ENCODE results near the gene NPFFR1. TPM values are rescaled to one million over a fixed set of nuclear protein-coding genes. Genes with fewer than 3 reads are reported as not detected.
A peak's percentile ranks its signal among the peaks of the same experiment; 100 is the strongest.

The NPFFR1 gene
- total and polyA plus RNA-seq, 4 donors, result 0.50 to 1.8 (median 1.6) TPM

- Histone ChIP-seq H3K36me3 (ENCODE audit: control insufficient read depth, insufficient read depth, low read length) (peaks cover 29% of the 10 kb centered on the region), H3K9me3 (ENCODE audit: control insufficient read depth, insufficient read depth, low read length) (no peaks in the 10 kb centered on the region), H3K27me3 (ENCODE audit: control insufficient read depth, insufficient read depth, low read length) (no peaks in the 10 kb centered on the region), H3K27ac (ENCODE audit: low read depth, low read length) (no peak overlapping the region), H3K4me1 (ENCODE audit: control insufficient read depth, insufficient read depth, low read length) (no peaks in the 10 kb centered on the region), H3K4me3 (ENCODE audit: low read depth, low read length) (no peak overlapping the region)
- WGBS (ENCODE audit: insufficient coverage), result no CpG with 5 or more reads among the region's 2 CpGs
- no peak for DNase-seq (ENCODE audit: low read depth in 4 of 6, low spot score in 6 of 6)
Observed at GRCh38 chr10:70303730-70304129, 19.9 kb upstream of the NPFFR1 start.

GRCh38 chr10:70302292-70302691, 18.5 kb upstream of the NPFFR1 start:
- H3K4me3 ChIP-seq (ENCODE audit: low read depth, low read length), result no peak overlapping the region
- no peaks in the 10 kb centered on the region for H3K27me3 ChIP-seq (ENCODE audit: control insufficient read depth, insufficient read depth, low read length)
- no peaks in the 10 kb centered on the region for H3K9me3 ChIP-seq (ENCODE audit: control insufficient read depth, insufficient read depth, low read length)
- DNase-seq (ENCODE audit: low read depth in 4 of 6, low spot score in 6 of 6), result no peak
- no peak overlapping the region for H3K27ac ChIP-seq (ENCODE audit: low read depth, low read length)
- H3K36me3 ChIP-seq (ENCODE audit: control insufficient read depth, insufficient read depth, low read length), result peaks cover 26% of the 10 kb centered on the region
- H3K4me1 ChIP-seq (ENCODE audit: control insufficient read depth, insufficient read depth, low read length), result no peaks in the 10 kb centered on the region
- WGBS (ENCODE audit: insufficient coverage), result 93% methylated on average over 3 of the region's 3 CpGs

GRCh38 chr10:70300908-70301597, 17.2 kb upstream of the NPFFR1 start:
- 94% methylated on average over 15 of the region's 19 CpGs for WGBS (ENCODE audit: insufficient coverage)

GRCh38 chr10:70300461-70300860, 16.7 kb upstream of the NPFFR1 start:
- H3K27me3 ChIP-seq (ENCODE audit: control insufficient read depth, insufficient read depth, low read length), result no peaks in the 10 kb centered on the region
- no peaks in the 10 kb centered on the region for H3K9me3 ChIP-seq (ENCODE audit: control insufficient read depth, insufficient read depth, low read length)
- peaks cover 26% of the 10 kb centered on the region for H3K36me3 ChIP-seq (ENCODE audit: control insufficient read depth, insufficient read depth, low read length)
- H3K4me3 ChIP-seq (ENCODE audit: low read depth, low read length), result no peak overlapping the region
- no peaks in the 10 kb centered on the region for H3K4me1 ChIP-seq (ENCODE audit: control insufficient read depth, insufficient read depth, low read length)
- no peak overlapping the region for H3K27ac ChIP-seq (ENCODE audit: low read depth, low read length)
- no peak for DNase-seq (ENCODE audit: low read depth in 4 of 6, low spot score in 6 of 6)
- 98% methylated on average over 6 of the region's 6 CpGs for WGBS (ENCODE audit: insufficient coverage)

More at GRCh38 chr10:70300908-70301597, 17.2 kb upstream of the NPFFR1 start:
- H3K4me1 ChIP-seq (ENCODE audit: control insufficient read depth, insufficient read depth, low read length), result no peaks in the 10 kb centered on the region
- no peak for DNase-seq (ENCODE audit: low read depth in 4 of 6, low spot score in 6 of 6)
- no peak overlapping the region for H3K27ac ChIP-seq (ENCODE audit: low read depth, low read length)
- H3K4me3 ChIP-seq (ENCODE audit: low read depth, low read length), result no peak overlapping the region
- no peaks in the 10 kb centered on the region for H3K9me3 ChIP-seq (ENCODE audit: control insufficient read depth, insufficient read depth, low read length)
- H3K27me3 ChIP-seq (ENCODE audit: control insufficient read depth, insufficient read depth, low read length), result no peaks in the 10 kb centered on the region
- H3K36me3 ChIP-seq (ENCODE audit: control insufficient read depth, insufficient read depth, low read length), result peaks cover 26% of the 10 kb centered on the region

GRCh38 chr10:70299876-70300275, 16.1 kb upstream of the NPFFR1 start:
- Histone ChIP-seq H3K27ac (ENCODE audit: low read depth, low read length) (no peak overlapping the region), H3K9me3 (ENCODE audit: control insufficient read depth, insufficient read depth, low read length) (no peaks in the 10 kb centered on the region), H3K4me1 (ENCODE audit: control insufficient read depth, insufficient read depth, low read length) (no peaks in the 10 kb centered on the region), H3K27me3 (ENCODE audit: control insufficient read depth, insufficient read depth, low read length) (no peaks in the 10 kb centered on the region), H3K36me3 (ENCODE audit: control insufficient read depth, insufficient read depth, low read length) (peaks cover 26% of the 10 kb centered on the region), H3K4me3 (ENCODE audit: low read depth, low read length) (no peak overlapping the region)
- 94% methylated on average over 7 of the region's 7 CpGs for WGBS (ENCODE audit: insufficient coverage)
- no peak for DNase-seq (ENCODE audit: low read depth in 4 of 6, low spot score in 6 of 6)

- Histone ChIP-seq H3K4me1 (ENCODE audit: control insufficient read depth, insufficient read depth, low read length) (no peaks in the 10 kb centered on the region), H3K36me3 (ENCODE audit: control insufficient read depth, insufficient read depth, low read length) (peaks cover 26% of the 10 kb centered on the region), H3K27ac (ENCODE audit: low read depth, low read length) (no peak overlapping the region), H3K4me3 (ENCODE audit: low read depth, low read length) (no peak overlapping the region), H3K9me3 (ENCODE audit: control insufficient read depth, insufficient read depth, low read length) (no peaks in the 10 kb centered on the region), H3K27me3 (ENCODE audit: control insufficient read depth, insufficient read depth, low read length) (no peaks in the 10 kb centered on the region)
- DNase-seq (ENCODE audit: low read depth in 4 of 6, low spot score in 6 of 6), result no peak
- WGBS (ENCODE audit: insufficient coverage), result 90% methylated on average over 3 of the region's 5 CpGs
Observed at GRCh38 chr10:70298393-70298792, 14.6 kb upstream of the NPFFR1 start.

GRCh38 chr10:70297224-70297623, 13.4 kb upstream of the NPFFR1 start:
- peaks cover 26% of the 10 kb centered on the region for H3K36me3 ChIP-seq (ENCODE audit: control insufficient read depth, insufficient read depth, low read length)
- DNase-seq (ENCODE audit: low read depth in 4 of 6, low spot score in 6 of 6), result no peak
- WGBS (ENCODE audit: insufficient coverage), result 71% methylated on average over 4 of the region's 5 CpGs
- H3K9me3 ChIP-seq (ENCODE audit: control insufficient read depth, insufficient read depth, low read length), result no peaks in the 10 kb centered on the region
- H3K4me1 ChIP-seq (ENCODE audit: control insufficient read depth, insufficient read depth, low read length), result no peaks in the 10 kb centered on the region
- no peaks in the 10 kb centered on the region for H3K27me3 ChIP-seq (ENCODE audit: control insufficient read depth, insufficient read depth, low read length)
- H3K4me3 ChIP-seq (ENCODE audit: low read depth, low read length), result no peak overlapping the region
- no peak overlapping the region for H3K27ac ChIP-seq (ENCODE audit: low read depth, low read length)

- Histone ChIP-seq H3K36me3 (ENCODE audit: control insufficient read depth, insufficient read depth, low read length) (peaks cover 25% of the 10 kb centered on the region), H3K9me3 (ENCODE audit: control insufficient read depth, insufficient read depth, low read length) (no peaks in the 10 kb centered on the region), H3K4me1 (ENCODE audit: control insufficient read depth, insufficient read depth, low read length) (no peaks in the 10 kb centered on the region), H3K4me3 (ENCODE audit: low read depth, low read length) (no peak overlapping the region), H3K27ac (ENCODE audit: low read depth, low read length) (no peak overlapping the region), H3K27me3 (ENCODE audit: control insufficient read depth, insufficient read depth, low read length) (no peaks in the 10 kb centered on the region)
- 74% methylated on average over 11 of the region's 12 CpGs for WGBS (ENCODE audit: insufficient coverage)
- peak in 1 of 6 donors; percentile 24 for DNase-seq (ENCODE audit: low read depth in 4 of 6, low spot score in 6 of 6)
Observed at GRCh38 chr10:70296406-70296899, 12.6 kb upstream of the NPFFR1 start.

- Histone ChIP-seq H3K9me3 (ENCODE audit: control insufficient read depth, insufficient read depth, low read length) (no peaks in the 10 kb centered on the region), H3K4me1 (ENCODE audit: control insufficient read depth, insufficient read depth, low read length) (no peaks in the 10 kb centered on the region), H3K36me3 (ENCODE audit: control insufficient read depth, insufficient read depth, low read length) (peaks cover 20% of the 10 kb centered on the region), H3K27me3 (ENCODE audit: control insufficient read depth, insufficient read depth, low read length) (no peaks in the 10 kb centered on the region), H3K27ac (ENCODE audit: low read depth, low read length) (no peak overlapping the region), H3K4me3 (ENCODE audit: low read depth, low read length) (no peak overlapping the region)
- 94% methylated on average over 6 of the region's 7 CpGs for WGBS (ENCODE audit: insufficient coverage)
- no peak for DNase-seq (ENCODE audit: low read depth in 4 of 6, low spot score in 6 of 6)
Observed at GRCh38 chr10:70295926-70296325, 12.1 kb upstream of the NPFFR1 start.

- 73% methylated on average over 2 of the region's 3 CpGs for WGBS (ENCODE audit: insufficient coverage)
- no peaks in the 10 kb centered on the region for H3K4me1 ChIP-seq (ENCODE audit: control insufficient read depth, insufficient read depth, low read length)
- no peaks in the 10 kb centered on the region for H3K9me3 ChIP-seq (ENCODE audit: control insufficient read depth, insufficient read depth, low read length)
- H3K27me3 ChIP-seq (ENCODE audit: control insufficient read depth, insufficient read depth, low read length), result no peaks in the 10 kb centered on the region
- peaks cover 14% of the 10 kb centered on the region for H3K36me3 ChIP-seq (ENCODE audit: control insufficient read depth, insufficient read depth, low read length)
- DNase-seq (ENCODE audit: low read depth in 4 of 6, low spot score in 6 of 6), result peak in 1 of 6 donors; percentile 30
- H3K27ac ChIP-seq (ENCODE audit: low read depth, low read length), result no peak overlapping the region
- H3K4me3 ChIP-seq (ENCODE audit: low read depth, low read length), result no peak overlapping the region
Observed at GRCh38 chr10:70295321-70295720, 11.5 kb upstream of the NPFFR1 start.

Measured in spinal cord (tissue), 10 donors.